NCI-H748 treated with DMSO at 0.1 percent for 48 hours (cell line): Measurements from ENCODE around the gene DCLK3.

Source experiments
- DNase-seq: peaks from one replicate; lab custom pipeline; 2025; lab: John Stamatoyannopoulos, UW

Gene DCLK3, protein sequence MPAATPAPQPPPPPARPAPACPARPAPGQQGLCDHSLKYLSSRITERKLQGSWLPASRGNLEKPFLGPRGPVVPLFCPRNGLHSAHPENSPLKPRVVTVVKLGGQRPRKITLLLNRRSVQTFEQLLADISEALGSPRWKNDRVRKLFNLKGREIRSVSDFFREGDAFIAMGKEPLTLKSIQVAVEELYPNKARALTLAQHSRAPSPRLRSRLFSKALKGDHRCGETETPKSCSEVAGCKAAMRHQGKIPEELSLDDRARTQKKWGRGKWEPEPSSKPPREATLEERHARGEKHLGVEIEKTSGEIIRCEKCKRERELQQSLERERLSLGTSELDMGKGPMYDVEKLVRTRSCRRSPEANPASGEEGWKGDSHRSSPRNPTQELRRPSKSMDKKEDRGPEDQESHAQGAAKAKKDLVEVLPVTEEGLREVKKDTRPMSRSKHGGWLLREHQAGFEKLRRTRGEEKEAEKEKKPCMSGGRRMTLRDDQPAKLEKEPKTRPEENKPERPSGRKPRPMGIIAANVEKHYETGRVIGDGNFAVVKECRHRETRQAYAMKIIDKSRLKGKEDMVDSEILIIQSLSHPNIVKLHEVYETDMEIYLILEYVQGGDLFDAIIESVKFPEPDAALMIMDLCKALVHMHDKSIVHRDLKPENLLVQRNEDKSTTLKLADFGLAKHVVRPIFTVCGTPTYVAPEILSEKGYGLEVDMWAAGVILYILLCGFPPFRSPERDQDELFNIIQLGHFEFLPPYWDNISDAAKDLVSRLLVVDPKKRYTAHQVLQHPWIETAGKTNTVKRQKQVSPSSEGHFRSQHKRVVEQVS

DNA sequence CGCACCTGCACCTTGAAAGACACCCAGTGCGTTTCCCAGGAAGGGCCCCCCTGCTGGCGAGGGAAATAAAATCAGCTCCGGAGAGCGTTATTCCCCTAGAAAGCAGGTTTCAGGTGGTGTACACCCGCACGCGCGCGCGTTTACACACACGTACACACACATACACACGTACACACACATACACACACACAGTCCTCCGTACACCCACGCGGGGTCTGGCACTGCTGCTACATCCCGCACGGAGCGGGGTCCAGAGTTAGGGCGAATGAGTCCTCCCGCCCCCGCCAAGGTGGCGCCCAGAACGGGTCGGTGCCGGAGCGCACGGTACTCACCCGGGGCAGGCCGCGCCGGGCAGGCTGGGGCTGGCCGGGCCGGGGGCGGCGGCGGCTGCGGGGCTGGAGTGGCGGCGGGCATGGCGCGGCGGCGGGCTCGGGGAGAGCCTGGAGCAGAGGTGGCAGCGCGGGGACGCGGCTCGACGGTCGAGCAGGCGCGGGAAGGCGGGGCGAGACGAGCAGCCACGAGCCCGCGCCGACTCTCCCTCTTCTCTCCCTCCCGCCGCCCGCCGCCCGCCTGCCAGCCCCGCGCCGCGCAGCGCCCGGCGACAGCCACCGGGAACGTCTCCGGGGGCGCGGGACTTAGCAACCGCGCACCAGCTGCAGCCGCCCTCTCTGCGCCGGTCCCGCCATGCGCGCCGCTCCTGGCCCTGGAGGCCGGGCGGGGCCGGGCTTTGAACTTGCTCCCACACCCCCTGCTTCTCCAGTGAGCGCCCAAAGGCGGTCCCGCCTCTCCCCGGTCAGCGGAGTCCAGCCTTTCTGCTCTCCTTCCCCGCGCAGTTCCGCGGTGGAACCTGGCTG lies at the start of gene DCLK3:
Gene DCLK3 (minus strand): TSS at position 704 of the 854 bp plus-strand sequence. CDS start 290 bp downstream, at position 414.
- no peak for DNase-seq

DNA sequence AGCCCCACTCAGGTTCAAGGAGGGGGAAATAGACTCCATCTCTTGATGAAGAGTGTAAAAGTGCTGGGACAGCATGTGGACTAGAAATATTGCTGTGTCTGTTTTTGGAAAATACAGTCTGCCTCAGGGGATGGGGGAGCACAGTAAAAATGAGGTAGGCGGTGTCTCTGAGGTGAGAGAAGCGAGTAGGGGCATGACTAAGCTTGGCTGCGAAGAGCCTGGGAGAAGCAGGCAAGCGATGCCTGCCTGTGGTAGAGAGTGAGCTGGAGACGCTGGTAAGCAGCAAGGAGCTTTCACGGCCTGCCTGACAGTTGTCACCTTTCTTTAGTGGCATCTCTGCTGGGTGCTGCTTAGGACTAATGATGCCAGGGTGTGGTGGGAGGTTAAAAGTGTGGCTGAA lies 49.0 kb upstream of the DCLK3 start:
- DNase-seq: no peak

DNA sequence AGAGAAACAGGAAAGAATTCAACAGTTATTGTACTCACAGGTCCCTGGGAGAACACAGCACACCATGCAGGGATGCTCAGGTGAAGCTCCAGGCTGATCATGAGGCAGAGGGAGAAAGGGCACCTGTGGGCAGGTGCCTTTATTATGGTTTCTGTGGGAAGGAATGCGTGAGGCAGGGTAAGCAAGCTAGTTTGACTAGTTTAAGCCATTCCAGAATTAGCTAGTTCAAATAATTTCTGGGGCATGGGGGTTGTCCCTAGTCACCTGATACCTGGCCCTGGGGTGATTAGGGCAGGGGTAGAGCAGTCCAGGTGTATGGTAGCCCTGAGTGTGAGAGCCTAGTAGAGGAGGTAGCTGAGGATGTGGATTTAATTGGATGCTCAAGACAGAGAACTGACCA lies 47.9 kb upstream of the DCLK3 start:
- DNase-seq: no peak

DNA sequence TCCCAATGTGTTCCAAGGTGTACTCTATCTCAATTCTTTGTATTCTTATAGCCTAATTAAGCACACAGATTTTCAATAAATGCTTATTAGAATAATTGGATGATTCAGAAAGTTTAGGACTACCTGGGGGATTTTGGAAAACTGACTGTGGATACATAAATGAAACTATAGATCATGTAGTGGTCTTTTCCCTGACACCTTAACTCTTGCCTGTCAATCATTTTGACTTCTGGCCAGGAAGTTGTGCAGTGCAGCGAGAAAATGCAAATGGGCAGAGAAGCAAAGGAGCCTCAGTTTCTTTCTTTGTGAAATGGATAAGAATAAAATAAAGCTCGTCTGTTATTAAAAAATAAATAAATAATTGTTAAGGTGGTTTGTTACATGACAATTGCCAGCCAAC lies 47.4 kb upstream of the DCLK3 start:
- no peak for DNase-seq

DNA sequence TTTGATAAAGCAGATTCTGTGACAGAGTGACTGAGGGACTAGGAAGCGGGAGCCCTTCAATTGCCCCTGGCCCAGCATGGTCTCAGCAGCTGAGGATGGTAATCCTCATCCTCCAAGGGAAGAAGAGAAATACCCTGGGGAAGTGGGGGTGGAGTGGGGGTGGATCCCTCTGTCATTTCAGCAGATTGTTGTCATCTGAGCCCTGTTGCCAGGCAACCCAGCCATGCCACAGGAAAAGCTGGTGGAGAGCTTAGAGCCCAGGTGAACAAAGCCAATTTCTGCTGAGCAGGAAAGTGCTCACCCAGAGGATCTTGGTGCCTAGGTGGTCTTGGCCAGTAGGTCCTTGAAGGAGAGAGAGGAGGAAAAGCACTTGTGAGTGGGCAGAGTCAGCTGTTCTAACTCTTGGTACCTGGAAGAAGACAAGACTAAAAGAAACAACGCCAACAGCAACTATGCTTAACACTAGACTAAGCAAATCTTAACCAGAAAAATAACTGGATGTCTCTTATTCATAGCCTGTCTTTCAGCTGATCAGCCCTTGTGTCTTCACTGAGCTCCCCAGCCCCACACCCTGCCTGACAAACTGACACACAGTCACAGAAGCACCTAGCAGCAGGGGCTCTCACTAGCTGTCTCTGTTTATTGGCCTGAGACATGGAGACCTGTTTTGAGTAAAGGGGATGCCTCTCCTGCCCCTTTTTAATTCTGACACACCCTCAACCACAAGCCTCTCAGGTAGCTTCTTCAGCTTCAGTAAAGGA lies 40.1 kb upstream of the DCLK3 start:
- DNase-seq: peak; percentile 1

DNA sequence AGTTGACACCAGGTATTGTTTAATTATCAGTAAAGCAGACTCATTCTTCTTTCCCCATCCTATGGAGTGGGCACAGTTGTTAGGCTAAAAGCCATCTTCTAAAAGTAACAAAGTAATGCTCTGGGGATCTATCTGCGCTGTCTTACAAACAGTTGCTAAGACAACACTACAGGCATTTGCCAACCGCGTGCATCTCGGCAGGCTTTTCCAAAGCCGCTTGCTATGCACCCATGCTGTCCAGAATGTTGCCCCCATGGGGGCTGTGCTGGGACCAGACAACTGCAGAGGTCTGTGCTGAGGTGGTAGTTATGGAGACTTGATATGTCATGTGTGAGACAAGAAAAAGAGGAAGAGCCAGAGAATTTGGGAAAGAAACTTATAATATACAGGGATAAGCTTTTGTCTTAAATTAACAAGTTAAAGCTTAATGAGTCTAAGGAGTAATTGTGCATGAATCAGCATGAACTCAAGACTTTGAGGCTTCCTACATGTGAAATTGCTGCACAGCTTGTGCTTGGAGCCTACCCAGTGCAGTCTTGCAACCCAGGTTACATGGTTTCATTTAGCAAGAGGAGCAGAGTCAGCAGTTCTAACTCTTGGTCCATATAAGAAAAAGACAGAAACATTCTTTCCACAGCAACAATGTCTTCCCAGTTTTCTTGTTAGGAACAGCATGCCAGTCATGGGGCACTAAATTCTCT lies 38.9 kb upstream of the DCLK3 start:
- DNase-seq: no peak

DNA sequence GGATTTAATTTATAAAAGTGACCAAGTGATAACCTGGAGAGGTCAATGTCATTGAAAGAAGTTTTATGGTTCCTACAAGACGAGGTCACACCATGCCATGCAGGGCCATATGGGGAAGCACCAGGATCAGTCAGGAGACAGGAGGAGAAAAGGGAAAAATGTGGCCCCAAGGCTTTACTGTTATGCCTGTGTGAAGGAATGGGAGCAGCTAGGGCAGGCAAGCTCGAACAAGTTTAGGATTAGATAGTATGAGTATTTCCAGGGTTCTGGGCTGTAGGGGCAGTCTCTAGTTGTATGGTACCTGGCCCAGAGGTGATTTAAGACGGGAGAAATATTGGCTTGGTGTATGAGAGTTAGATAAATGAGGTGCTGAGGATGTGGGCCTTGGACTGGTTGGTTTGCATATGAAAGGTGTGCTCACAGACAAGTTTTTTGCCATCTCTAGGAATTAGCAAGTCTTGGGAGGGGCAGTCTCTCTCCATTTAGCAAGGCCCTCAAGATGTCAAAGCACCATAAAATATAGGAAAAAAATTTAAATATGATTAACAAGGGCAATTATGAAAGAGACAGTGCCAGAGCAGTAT lies 36.3 kb upstream of the DCLK3 start:
- DNase-seq: no peak

DNA sequence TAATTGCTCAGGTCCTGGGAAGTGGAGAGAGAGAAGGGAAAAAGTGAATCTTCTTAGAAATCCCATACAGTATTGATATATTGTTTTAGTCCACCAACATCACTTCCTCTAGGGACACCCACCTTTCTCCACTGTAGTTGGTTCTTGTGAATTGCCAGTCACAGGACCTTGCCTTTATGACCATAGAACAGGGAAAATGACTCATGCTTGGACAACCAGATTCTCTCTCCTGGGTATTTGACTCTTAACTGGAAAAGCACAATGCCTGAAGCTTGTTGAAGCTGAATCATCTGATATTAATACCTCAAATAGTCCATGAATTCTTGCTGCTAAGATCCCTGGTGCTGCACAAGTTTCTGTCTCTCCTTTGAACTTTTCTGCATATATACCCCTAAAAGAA lies 32.5 kb upstream of the DCLK3 start:
- no peak for DNase-seq

DNA sequence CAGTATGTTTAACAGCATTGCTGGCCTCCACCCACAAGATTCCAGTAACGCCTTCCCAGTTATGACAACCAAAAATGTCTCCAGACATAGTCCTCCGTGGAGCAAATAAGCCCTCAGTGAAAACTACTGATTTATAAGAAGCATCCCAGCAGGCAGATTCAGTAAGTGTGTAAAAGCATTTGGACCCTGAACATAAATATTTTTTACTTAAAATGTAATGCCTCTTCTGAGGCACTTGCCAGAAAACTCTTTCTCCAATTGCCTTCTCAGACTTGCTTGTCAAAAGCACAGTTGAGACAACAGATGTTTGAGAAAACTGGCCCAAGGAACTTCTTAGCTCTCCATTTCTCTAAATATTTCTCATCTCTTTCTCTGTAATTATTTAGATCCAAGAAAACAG lies 31.8 kb upstream of the DCLK3 start:
- no peak for DNase-seq

DNA sequence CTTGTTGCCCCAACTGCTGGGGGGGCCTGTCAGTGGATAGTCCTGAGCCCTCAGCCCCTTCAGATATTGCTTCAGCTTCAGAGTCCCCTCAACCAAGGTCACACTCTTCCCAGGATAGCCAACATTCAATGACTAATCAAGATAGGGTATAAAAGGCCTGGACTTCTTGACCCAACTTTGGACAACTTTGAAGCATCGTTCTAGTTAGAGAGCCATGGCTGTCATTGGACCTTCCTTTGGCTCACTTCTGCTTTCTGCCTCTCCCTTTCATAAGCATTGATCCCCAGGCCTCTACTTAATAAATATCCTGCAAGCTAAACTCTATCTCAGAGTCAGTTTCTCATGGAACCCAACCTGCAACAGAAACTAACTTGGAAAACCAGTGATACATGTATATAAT lies 31.3 kb upstream of the DCLK3 start:
- DNase-seq: no peak

DNA sequence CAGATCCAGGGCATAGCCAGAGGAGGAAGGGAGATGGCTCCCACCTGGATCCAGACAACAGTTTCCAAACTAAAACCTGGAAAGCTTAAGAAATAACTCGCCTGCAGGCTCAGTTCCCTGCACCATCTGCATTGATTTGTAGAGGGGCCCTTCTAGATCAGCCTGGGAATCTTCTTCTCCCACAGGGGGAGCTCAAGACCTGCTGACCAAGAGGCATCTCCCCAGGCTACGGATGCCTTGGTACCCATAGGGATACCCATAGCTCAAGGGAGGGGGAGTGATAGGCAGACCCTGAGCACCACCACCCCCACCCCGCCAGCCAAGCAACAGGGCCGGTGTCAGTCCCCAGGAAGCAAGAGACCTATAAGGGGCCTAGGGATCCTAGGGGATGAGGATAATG lies 28.0 kb upstream of the DCLK3 start:
- DNase-seq: no peak

DNA sequence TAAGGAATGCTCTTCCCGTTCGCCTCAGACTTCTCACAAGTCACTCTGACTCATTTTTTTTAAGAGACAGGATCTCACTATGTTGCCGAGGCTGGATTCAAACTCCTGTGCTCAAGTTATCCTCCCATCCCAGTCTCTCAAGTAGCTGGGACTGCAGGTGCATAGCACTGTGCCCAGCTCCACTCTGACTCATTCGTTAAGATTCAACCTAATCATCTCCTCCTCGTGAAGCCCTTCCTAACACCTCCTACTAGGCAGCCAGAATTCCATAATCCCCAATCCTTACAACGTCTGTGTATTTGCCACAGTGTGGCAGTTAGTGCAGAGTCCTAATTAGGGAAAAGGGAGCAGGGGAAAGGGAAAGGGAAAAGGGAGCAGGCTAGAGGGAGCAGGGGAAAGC lies 26.4 kb upstream of the DCLK3 start:
- DNase-seq: no peak

DNA sequence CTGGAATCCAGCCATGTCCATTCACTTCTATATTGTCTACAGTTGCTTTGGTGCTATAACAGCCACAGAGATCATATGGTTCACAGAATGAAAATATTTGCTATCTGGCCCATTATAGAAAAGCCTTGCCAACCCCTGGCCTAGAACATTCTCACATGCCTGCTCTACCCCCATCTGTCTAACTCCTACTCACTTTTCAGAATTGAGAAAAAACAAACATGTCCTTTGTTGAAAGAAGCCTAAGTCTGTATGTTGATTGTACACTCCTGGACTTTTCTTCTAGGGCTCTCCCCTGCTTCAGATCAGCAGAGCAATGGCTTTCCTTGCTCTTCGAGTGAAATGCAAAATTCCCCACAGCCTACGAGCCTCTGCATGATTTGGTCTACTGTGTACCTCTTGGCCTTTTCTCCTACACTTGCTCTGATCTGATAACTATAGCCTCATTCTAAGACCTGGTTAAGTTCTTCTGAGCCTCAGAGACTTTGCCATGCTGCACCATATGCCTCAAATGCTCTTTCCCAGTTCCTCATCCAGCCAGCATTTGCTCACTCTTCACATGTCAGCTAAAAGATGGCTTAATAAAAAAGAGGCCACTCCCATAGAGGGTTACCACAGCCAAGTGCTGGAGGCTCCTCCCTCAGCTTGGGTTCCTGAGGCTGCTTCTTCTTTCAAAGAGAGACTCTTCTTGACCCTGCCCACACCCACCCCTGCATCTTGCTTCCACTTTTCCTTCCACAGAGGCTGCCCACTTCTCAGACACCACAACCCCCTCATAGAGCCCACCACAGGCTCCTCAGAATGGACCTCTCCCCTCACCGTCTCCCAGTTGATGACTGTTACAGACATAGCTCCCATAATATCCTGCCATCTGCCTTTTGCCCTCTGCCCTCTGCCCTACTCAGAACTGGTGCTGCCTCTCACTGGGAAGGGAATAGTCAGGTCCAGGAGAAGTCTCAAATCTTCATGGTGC lies 22.9 kb upstream of the DCLK3 start:
- no peak for DNase-seq

DNA sequence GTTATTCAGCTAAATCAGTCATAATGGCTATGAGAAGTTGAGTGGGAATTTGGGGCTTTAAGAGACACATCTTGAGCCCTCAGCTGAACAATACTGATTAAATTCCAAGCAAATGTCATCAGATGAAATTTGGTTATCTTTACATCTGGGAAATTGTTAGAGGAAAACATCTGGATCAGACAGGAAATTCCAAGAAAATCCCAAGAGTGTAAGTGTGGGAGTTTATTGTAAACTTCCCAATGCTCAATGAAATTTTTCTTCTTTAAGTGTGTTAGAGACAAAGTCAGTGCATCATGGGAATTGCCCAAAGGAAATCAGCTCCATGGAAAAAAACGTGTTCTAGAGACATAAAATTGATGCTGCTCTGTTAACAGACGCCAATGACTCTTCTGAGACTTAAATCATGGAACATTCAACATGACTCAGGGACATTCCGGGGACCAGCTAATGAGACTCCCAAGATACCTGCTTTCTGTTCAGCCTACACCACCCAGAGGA lies 19.8 kb upstream of the DCLK3 start:
- no peak for DNase-seq

DNA sequence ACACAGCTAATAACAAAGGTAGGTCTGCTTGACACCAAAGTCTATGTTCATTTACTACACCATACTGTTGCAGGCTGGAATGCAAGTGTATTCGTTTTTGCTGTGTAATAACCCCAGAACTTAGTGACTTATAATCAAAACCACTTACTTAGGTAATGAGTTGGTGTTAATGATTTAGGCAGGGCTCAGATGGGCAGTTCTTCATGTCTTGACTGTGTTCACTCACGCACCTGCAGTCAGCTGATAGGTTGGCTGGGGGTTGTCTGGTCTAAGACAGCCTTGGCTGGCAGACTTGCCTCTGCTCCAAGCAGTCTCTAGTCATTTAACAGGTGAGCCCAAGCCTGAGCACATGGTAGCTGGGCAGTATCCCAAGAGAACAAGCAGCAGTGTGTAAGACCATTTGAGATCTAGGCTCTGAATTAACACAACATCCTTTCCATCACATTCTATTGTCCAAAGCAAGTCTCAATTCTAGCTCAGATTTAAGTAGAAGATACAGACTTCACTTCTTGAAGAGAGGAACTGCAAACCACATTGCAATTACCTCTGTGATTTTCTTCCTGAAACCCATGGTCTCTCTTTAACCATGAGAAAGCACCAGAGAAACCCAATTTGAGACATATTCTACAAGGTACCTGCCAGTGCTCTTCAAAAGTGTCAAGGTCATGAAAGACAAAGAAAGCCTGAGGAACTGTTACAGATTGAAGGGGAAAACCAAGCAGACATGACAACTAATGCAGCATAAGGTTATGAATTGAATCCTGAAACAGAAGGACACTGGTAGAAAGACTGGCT lies 13.3 kb upstream of the DCLK3 start:
- no peak for DNase-seq

DNA sequence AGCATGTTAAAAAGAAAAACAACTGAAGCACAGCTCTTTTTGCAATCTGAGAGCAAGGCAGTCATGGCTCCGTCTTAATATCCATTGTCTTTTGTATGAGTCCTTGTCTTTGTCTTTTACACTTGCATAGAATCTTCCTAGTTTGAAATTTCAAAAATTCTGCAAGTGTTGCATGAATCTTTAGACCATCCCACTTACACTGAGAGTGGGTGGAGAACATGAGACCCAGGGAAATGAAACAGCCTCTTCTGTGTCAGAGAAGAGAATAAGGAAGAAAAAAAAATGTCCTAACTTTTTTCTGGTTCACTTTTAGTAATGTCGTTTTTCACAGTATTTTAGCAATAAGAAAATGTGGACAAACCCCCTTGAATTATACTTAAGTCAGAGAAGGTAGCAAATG lies 12.1 kb upstream of the DCLK3 start:
- DNase-seq: no peak

DNA sequence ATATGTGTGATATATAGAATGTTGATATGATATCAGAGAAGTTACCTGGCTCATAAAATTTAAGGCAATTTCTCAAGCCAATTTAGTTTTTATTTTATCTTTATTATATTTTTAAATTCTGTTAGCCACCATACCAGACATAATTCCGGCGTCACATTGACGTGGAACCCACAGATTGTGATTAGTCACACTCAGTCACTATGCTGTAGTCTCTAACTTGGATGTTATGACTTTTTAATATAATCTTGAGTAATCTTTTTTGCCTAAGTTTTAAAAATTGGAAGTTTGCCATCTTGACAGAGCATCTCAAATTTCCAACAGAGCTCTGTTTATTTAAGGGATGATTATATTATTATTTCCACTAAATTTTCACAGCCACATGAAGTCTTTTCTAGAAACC lies 9.7 kb upstream of the DCLK3 start:
- no peak for DNase-seq

DNA sequence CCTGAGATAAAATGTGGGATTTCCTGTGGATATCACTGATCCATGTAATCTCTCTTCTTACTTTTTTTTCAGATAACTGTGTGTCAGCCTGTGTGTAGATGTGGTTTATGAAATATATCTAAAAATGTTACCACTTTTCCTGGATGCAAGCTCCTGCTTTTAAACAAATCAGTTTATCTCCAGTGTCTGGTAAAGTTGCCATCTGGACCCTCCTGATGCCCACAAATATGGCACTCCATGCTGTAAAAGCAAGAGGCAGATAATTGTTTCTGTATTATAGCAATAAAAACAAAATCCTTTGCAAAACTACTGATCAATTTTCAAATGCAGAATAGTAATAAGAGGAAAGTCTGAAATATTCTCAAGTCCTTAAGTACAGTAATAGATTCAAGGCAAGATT lies 7.6 kb upstream of the DCLK3 start:
- no peak for DNase-seq
